Coronary artery (tissue), 2 donors: ENCODE measurements around the gene PITPNM3.

Experiments
- DNase-seq: peaks from one replicate; pipeline ENCODE4 v3.0.0-alpha.2; 2017; ENCODE audit warnings: low spot score
- H3K27ac ChIP-seq, 2 donors: fragments of 200-600 bp; sonication (generic); one replicate each; pipeline ENCODE4 v1.5.1; 2016 to 2019
- H3K4me3 ChIP-seq: fragments of 200-600 bp; sonication (generic); 2 replicates; pipeline ENCODE4 v1.5.1; 2016; ENCODE audit warnings: mild to moderate bottlenecking, moderate library complexity
- CTCF ChIP-seq: fragments of 200-600 bp; sonication (generic); IDR thresholded peaks from one replicate; pipeline ENCODE4 v1.5.1; 2019; ENCODE audit warnings: antibody characterized with exemption

PITPNM3 gene

GRCh38 chr17:6442775-6443174, 113.6 kb downstream of the PITPNM3 start:
- TF ChIP-seq CTCF: no peak
- H3K27ac ChIP-seq: no peak overlapping the region
- H3K4me3 ChIP-seq: no peak overlapping the region
- no peak for DNase-seq

GRCh38 chr17:6439951-6440350, 116.4 kb downstream of the PITPNM3 start:
- no peak for DNase-seq
- H3K27ac ChIP-seq: no peak overlapping the region
- no peak for TF ChIP-seq CTCF

GRCh38 chr17:6437956-6438355, 118.4 kb downstream of the PITPNM3 start:
- Histone ChIP-seq H3K27ac (no peak overlapping the region), H3K4me3 (no peak overlapping the region)
- no peak for TF ChIP-seq CTCF
- no peak for DNase-seq

More at GRCh38 chr17:6439951-6440350, 116.4 kb downstream of the PITPNM3 start:
- H3K4me3 ChIP-seq: no peak overlapping the region

- no peak overlapping the region for H3K4me3 ChIP-seq
- no peak overlapping the region for H3K27ac ChIP-seq
- no peak for TF ChIP-seq CTCF
- DNase-seq: no peak
Measured at GRCh38 chr17:6437466-6437865, 118.9 kb downstream of the PITPNM3 start.

GRCh38 chr17:6435968-6436367, 120.4 kb downstream of the PITPNM3 start:
- no peak overlapping the region for H3K4me3 ChIP-seq
- no peak for DNase-seq
- no peak overlapping the region for H3K27ac ChIP-seq
- TF ChIP-seq CTCF: peak; percentile 62

GRCh38 chr17:6435051-6435450, 121.3 kb downstream of the PITPNM3 start, which contains the start of gene AIPL1:
TSS of gene AIPL1 (minus strand) at chr17:6435121. CDS start at chr17:6435104, 17 bp downstream.
- Histone ChIP-seq H3K27ac (no peak within 1 kb of the TSS), H3K4me3 (no peak within 1 kb of the TSS)
- DNase-seq: no peak
- no peak for TF ChIP-seq CTCF

GRCh38 chr17:6430769-6431168, 125.6 kb downstream of the PITPNM3 start:
- H3K4me3 ChIP-seq: no peak overlapping the region
- no peak for DNase-seq
- TF ChIP-seq CTCF: no peak
- no peak overlapping the region for H3K27ac ChIP-seq
